Tibial nerve (tissue), 4 donors: ENCODE results near the gene NEIL1. TPM values are rescaled to one million over a fixed set of nuclear protein-coding genes. Genes with fewer than 3 reads are reported as not detected.

ENCODE experiments used
- DNase-seq, 2 donors: peaks; one replicate each; pipeline ENCODE4 v3.0.0-alpha.2; 2019; ENCODE audit warnings: low spot score in 2 of 2
- H3K27ac ChIP-seq, 4 donors: fragments of 200-600 bp; sonication (generic) in 3 of 4; one replicate each; pipeline ENCODE4 v1.5.1; 2017 to 2019; ENCODE audit warnings: mild to moderate bottlenecking in 1 of 4
- H3K27me3 ChIP-seq, 2 donors: fragments of 200-600 bp; sonication (generic) in 1 of 2; one replicate each; pipeline versions ENCODE4 v1.5.1 to v1.6.0; 2017 to 2019
- H3K36me3 ChIP-seq, 3 donors: fragments of 200-600 bp; sonication (generic); one replicate each; pipeline ENCODE4 v1.5.1; 2018 to 2019
- H3K4me1 ChIP-seq, 4 donors: fragments of 200-600 bp; sonication (generic) in 3 of 4; one replicate each; pipeline ENCODE4 v1.5.1; 2017 to 2019
- H3K4me3 ChIP-seq, 4 donors: fragments of 200-600 bp; sonication (generic) in 3 of 4; one replicate each; pipeline ENCODE4 v1.5.1; 2017 to 2019; ENCODE audit warnings: mild to moderate bottlenecking in 1 of 4, moderate library complexity in 1 of 4
- H3K9me3 ChIP-seq, 4 donors: fragments of 200-600 bp; sonication (generic) in 3 of 4; one replicate each; pipeline ENCODE4 v1.5.1; 2017 to 2019
- EP300 ChIP-seq, 2 donors: sonication (generic); formaldehyde crosslinking; IDR thresholded peaks; one replicate each; pipeline ENCODE4 v1.6.1; 2017; ENCODE audit warnings: antibody characterized with exemption in 2 of 2, mild to moderate bottlenecking in 1 of 2
- POLR2A ChIP-seq, 2 donors: fragments of 450-650 bp; IDR thresholded peaks; one replicate each; pipeline ENCODE4 v1.6.1; 2017; ENCODE audit warnings: antibody characterized with exemption in 2 of 2, mild to moderate bottlenecking in 2 of 2, moderate library complexity in 2 of 2
- WGBS, 2 donors: methylation state at CpG; one replicate each; pipeline ENCODE4 v1.1.5; 2018; 5-methylcytosine and 5-hydroxymethylcytosine counted together
- total RNA-seq, 4 donors: library from RNA; depleted of rRNA; stranded (reverse); fragments of >200 nt; gene quantifications; one replicate each; pipeline ENCODE4 v1.1.0, GENCODE V29; 2016
- TF ChIP-seq, protein P1 (sequence below), 5 experiments: fragments of 200-600 bp in 3 of 5; fragments of 450-650 bp in 2 of 5; sonication (generic) in 3 of 5; IDR thresholded peaks; one replicate each; pipeline ENCODE4 v1.5.1; 2016 to 2019; ENCODE audit warnings: antibody characterized with exemption in 5 of 5, mild to moderate bottlenecking in 3 of 5, moderate library complexity in 2 of 5

The NEIL1 gene
- total RNA-seq, 4 donors from 2014 or later, result 45.8 to 101 (median 53.6) TPM

DNA sequence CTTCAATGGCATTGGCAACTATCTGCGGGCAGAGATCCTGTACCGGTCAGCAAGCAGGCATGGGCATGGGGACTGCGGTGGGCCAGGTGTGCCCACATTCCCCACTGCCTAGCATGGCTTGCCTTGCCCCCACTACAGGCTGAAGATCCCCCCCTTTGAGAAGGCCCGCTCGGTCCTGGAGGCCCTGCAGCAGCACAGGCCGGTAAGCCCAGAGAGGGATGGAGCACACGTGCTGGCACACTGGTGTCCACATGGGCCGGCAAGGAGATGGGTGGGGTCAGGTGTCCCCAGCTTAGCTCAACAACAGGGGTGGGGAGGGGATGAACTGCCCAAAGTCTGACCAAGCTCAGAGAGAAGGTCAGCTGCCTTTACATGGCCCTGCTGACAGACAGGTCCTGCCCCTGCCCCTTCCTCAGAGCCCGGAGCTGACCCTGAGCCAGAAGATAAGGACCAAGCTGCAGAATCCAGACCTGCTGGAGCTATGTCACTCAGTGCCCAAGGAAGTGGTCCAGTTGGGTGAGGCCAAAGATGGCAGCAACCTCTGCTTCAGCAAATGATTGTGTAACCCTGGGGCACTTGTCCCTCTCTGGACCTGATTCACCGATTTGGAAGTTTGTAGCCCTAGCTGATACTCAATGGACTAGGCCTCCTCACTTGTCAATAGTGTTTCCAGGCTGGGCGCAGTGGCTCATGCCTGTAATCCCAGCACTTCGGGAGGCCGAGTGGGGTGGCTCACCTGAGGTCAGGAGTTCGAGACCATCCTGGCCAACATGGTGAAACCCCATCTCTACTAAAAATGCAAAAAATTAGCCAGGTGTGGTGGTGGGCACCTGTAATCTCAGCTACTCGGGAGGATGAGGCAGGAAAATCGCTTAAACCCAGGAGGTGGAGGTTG, 5.6 kb downstream of the NEIL1 start:
- WGBS, 2 donors, result 87 to 88% methylated on average over 13 to 16 of the region's 16 CpGs
- no peak for TF ChIP-seq EP300 (IDR thresholded peaks at IDR 0.05)
- TF ChIP-seq POLR2A (IDR thresholded peaks at IDR 0.05), result no peak
- TF ChIP-seq, protein P1, sequence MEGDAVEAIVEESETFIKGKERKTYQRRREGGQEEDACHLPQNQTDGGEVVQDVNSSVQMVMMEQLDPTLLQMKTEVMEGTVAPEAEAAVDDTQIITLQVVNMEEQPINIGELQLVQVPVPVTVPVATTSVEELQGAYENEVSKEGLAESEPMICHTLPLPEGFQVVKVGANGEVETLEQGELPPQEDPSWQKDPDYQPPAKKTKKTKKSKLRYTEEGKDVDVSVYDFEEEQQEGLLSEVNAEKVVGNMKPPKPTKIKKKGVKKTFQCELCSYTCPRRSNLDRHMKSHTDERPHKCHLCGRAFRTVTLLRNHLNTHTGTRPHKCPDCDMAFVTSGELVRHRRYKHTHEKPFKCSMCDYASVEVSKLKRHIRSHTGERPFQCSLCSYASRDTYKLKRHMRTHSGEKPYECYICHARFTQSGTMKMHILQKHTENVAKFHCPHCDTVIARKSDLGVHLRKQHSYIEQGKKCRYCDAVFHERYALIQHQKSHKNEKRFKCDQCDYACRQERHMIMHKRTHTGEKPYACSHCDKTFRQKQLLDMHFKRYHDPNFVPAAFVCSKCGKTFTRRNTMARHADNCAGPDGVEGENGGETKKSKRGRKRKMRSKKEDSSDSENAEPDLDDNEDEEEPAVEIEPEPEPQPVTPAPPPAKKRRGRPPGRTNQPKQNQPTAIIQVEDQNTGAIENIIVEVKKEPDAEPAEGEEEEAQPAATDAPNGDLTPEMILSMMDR (IDR thresholded peaks at IDR 0.05), result no peak
- H3K4me1 ChIP-seq, result peaks cover 0 to 19% (median 9%) of the 10 kb centered on the region in 4 donors
- H3K9me3 ChIP-seq, result no peaks in the 10 kb centered on the region
- peaks cover 0 to 53% (median 8%) of the 10 kb centered on the region in 3 donors for H3K36me3 ChIP-seq
- H3K4me3 ChIP-seq, result no peak overlapping the region
- no peak for DNase-seq
- H3K27me3 ChIP-seq, result no peaks in the 10 kb centered on the region
- no peak overlapping the region for H3K27ac ChIP-seq

DNA sequence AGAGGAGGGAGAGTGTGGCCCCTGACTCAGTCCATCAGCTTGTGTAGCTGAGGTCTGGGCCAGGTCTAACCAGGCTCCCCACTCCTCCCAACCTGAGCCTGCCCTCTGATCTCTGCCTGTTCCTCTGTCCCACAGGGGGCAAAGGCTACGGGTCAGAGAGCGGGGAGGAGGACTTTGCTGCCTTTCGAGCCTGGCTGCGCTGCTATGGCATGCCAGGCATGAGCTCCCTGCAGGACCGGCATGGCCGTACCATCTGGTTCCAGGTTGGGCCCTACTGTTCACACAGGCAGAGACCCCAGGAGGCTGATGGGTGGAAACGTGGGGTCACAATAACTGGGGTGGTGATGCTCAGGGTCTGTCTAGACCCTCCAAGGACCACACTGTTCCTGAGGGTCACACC, 6.8 kb downstream of the NEIL1 start:
- TF ChIP-seq, protein P1 (IDR thresholded peaks at IDR 0.05), result no peak
- TF ChIP-seq POLR2A (IDR thresholded peaks at IDR 0.05), result no peak
- no peak for TF ChIP-seq EP300 (IDR thresholded peaks at IDR 0.05)
- Histone ChIP-seq H3K27me3 (no peaks in the 10 kb centered on the region), H3K4me1 (peaks cover 0 to 14% (median 7%) of the 10 kb centered on the region in 4 donors), H3K36me3 (peaks cover 3 to 65% (median 8%) of the 10 kb centered on the region in 3 donors), H3K9me3 (no peaks in the 10 kb centered on the region), H3K27ac (no peak overlapping the region), H3K4me3 (no peak overlapping the region)
- 77 to 82% methylated on average over 5 to 7 of the region's 7 CpGs for WGBS, 2 donors
- no peak for DNase-seq

DNA sequence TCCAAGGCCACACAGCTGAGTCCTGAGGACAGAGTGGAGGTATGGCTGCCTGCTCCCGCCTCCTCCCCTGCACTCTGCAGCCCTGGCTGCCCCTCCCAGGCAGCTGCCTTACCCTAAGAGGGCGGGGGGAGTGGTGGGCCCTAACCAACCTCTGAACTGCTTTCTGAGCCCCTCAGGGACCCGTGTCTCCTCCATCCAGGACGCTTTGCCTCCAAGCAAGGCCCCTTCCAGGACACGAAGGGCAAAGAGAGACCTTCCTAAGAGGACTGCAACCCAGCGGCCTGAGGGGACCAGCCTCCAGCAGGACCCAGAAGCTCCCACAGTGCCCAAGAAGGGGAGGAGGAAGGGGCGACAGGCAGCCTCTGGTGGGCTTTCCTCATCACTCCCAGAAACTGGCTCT, 7.6 kb downstream of the NEIL1 start:
- H3K4me3 ChIP-seq, result no peak overlapping the region
- no peaks in the 10 kb centered on the region for H3K9me3 ChIP-seq
- H3K27me3 ChIP-seq, result no peaks in the 10 kb centered on the region
- DNase-seq, result no peak
- H3K36me3 ChIP-seq, result peaks cover 3 to 73% (median 8%) of the 10 kb centered on the region in 3 donors
- H3K27ac ChIP-seq, result no peak overlapping the region
- peaks cover 0 to 6% (median 0%) of the 10 kb centered on the region in 4 donors for H3K4me1 ChIP-seq
- 77 to 83% methylated on average over 7 of the region's 7 CpGs for WGBS, 2 donors
- TF ChIP-seq POLR2A (IDR thresholded peaks at IDR 0.05) (no peak), EP300 (IDR thresholded peaks at IDR 0.05) (no peak)
- TF ChIP-seq, protein P1 (IDR thresholded peaks at IDR 0.05), result no peak

DNA sequence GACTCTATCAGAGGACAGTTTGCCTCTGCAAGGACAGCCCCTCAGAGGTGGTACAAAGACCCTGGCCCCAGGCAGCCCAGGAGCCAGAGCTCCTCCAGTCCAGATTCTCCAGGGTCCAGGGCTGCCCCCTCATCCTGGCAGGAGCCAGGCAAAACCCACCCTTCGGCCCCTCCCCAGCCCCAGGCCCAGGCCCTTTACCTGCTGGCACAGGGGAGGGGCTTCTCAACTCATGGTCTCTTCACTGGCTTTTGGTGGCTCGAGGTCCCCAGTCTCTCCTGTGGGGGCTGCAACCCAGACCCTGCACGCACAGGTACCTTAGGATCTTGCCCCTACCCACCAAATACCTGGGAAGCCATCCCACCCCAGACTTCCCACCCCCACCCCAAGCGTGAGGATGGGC, 8.5 kb downstream of the NEIL1 start:
- H3K4me3 ChIP-seq, result no peak overlapping the region
- no peak for DNase-seq
- H3K27me3 ChIP-seq, result no peaks in the 10 kb centered on the region
- no peak overlapping the region for H3K27ac ChIP-seq
- H3K36me3 ChIP-seq, result peaks cover 3 to 82% (median 8%) of the 10 kb centered on the region in 3 donors
- no peaks in the 10 kb centered on the region for H3K4me1 ChIP-seq
- no peak for TF ChIP-seq POLR2A (IDR thresholded peaks at IDR 0.05)
- TF ChIP-seq, protein P1 (IDR thresholded peaks at IDR 0.05), result no peak
- no peak for TF ChIP-seq EP300 (IDR thresholded peaks at IDR 0.05)
- H3K9me3 ChIP-seq, result no peaks in the 10 kb centered on the region
- 86 to 89% methylated on average over 3 to 4 of the region's 4 CpGs for WGBS, 2 donors

DNA sequence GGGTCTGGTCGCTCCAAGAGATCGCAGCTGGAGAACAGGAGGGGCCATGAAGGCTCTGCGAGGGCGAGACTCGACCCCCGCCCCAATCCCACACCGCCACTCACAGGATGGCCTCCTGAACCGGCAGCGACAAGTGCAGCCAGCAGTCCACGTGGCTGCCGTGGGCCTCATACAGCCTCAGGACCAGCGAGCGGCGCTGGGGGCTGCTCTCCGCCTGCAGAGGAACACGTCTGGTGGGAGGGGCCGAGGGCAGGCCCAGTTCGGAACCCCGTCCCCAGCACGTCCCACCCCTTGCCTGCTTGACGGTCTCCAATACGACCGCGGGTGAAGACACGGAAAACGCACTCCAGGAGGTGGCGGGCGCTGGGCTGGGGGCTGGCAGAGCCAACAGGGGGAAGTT, 9.2 kb downstream of the NEIL1 start:
- Histone ChIP-seq H3K4me3 (no peak overlapping the region), H3K27me3 (no peaks in the 10 kb centered on the region), H3K36me3 (peaks cover 3 to 89% (median 8%) of the 10 kb centered on the region in 3 donors), H3K4me1 (no peaks in the 10 kb centered on the region), H3K9me3 (no peaks in the 10 kb centered on the region), H3K27ac (no peak overlapping the region)
- no peak for TF ChIP-seq EP300 (IDR thresholded peaks at IDR 0.05)
- no peak for TF ChIP-seq POLR2A (IDR thresholded peaks at IDR 0.05)
- TF ChIP-seq, protein P1 (IDR thresholded peaks at IDR 0.05), result no peak
- no peak for DNase-seq
- 74 to 81% methylated on average over 25 to 28 of the region's 28 CpGs for WGBS, 2 donors
